Activated T-helper 2 cell treated with anti-CD3 and anti-CD28 coated beads, Interferon-gamma antibody, Interleukin-2, Interleukin-4, amounts not matched to agents 10 μg/mL and 5 μg/mL and 100 μg/mL, durations not matched to agents 14 hours and 24 hours and 36 hours (primary cell): ENCODE results near the gene NRXN3. TPM values are rescaled to one million over a fixed set of nuclear protein-coding genes. Genes with fewer than 3 reads are reported as not detected.

Experiments used
- DNase-seq: peaks from one replicate; pipeline ENCODE4 v3.0.0; 2021; ENCODE audit warnings: low spot score
- H3K27ac Mint-ChIP-seq: one replicate; pipeline ENCODE4 v1.8.0; 2021; ENCODE audit warnings: mixed read lengths
- H3K27me3 Mint-ChIP-seq: one replicate; pipeline ENCODE4 v1.8.0; 2021; ENCODE audit warnings: low read depth, mixed read lengths
- H3K36me3 Mint-ChIP-seq: one replicate; pipeline ENCODE4 v1.8.0; 2021; ENCODE audit warnings: low read depth, mixed read lengths
- H3K4me1 Mint-ChIP-seq: one replicate; pipeline ENCODE4 v1.8.0; 2021; ENCODE audit warnings: low read depth, mixed read lengths
- H3K4me3 Mint-ChIP-seq: one replicate; pipeline ENCODE4 v1.8.0; 2021; ENCODE audit warnings: low read depth, mild to moderate bottlenecking, moderate library complexity, mixed read lengths
- H3K9me3 Mint-ChIP-seq: one replicate; pipeline ENCODE4 v1.8.0; 2021; ENCODE audit warnings: mixed read lengths
- intact Hi-C: fragments of 100-400 bp; cut with micrococcal nuclease; formaldehyde crosslinking; loops from one replicate; pipeline ENCODE4 v1.15.1; 2023
- total RNA-seq: library from RNA; stranded (reverse); gene quantifications from 2 replicates; pipeline ENCODE4 v1.2.3, GENCODE V29; 2022

NRXN3 gene
- total RNA-seq, 1 donor from 2014 or later = not detected

DNA sequence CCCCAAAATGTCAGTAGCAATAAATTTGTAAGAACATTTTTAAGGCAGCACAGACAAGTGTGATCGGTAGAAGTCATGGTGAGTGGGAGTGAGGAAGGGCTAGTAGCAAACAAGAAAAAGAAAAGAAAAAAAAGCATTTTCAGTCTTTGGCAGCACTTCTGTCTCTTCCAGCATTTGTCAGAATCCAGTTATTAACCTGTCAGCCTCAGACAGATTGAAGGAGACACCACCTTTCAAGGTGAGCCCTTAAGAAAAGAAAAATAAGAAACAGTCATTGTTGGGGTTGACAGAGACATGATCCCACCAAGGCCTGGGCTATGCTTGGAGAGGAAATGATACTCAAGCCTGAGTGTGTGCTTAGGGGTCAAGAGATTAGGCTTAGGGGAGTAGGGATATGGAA is 947.4 kb downstream of the NRXN3 start:
- Mint-ChIP-seq H3K9me3 (peaks cover 5% of the 10 kb centered on the region), H3K4me1 (no peaks in the 10 kb centered on the region)
- intact Hi-C loops = no loop called here

GRCh38 chr14:79118291-79118690 is 948.1 kb downstream of the NRXN3 start:
- intact Hi-C loops = no loop called here
- Mint-ChIP-seq H3K27me3 (no peaks in the 10 kb centered on the region), H3K4me1 (no peaks in the 10 kb centered on the region), H3K4me3 (no peak overlapping the region), H3K9me3 (peaks cover 5% of the 10 kb centered on the region), H3K27ac (no peak overlapping the region), H3K36me3 (no peaks in the 10 kb centered on the region)
- DNase-seq = no peak

More for the DNA sequence above, 947.4 kb downstream of the NRXN3 start:
- DNase-seq = no peak
- Mint-ChIP-seq H3K27me3 (no peaks in the 10 kb centered on the region), H3K27ac (no peak overlapping the region), H3K4me3 (no peak overlapping the region), H3K36me3 (no peaks in the 10 kb centered on the region)

DNA sequence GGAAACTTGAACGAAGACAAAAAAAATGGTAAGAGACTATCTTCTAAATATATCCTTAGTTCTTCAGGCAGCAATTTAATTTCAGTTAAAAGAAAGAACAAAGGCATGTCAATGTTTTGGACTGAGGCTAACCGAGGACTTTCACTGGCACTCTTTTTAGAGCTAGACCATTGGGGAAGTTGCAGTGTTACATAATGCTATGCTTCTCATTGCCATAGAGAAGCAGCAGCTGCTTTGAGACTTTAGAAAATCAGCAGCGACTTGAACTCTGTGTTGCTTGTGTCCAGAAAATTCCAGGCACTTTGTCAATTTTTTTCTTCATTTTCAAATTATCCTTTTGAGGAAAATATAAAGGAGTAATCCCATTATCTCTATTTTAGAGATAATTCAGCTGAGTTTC is 964.2 kb downstream of the NRXN3 start:
- intact Hi-C loops = loop anchor here (10.0 kb wide), 1 partner anchor 150 kb away; no protein-coding TSS in a partner anchor
- DNase-seq = no peak
- Mint-ChIP-seq H3K27ac (no peak overlapping the region), H3K4me3 (no peak overlapping the region), H3K9me3 (no peaks in the 10 kb centered on the region), H3K36me3 (no peaks in the 10 kb centered on the region), H3K27me3 (no peaks in the 10 kb centered on the region), H3K4me1 (no peaks in the 10 kb centered on the region)

- intact Hi-C loops = loop anchor here (10.0 kb wide), 1 partner anchor 148 kb away; no protein-coding TSS in a partner anchor
- H3K27me3 Mint-ChIP-seq = no peaks in the 10 kb centered on the region
- H3K9me3 Mint-ChIP-seq = no peaks in the 10 kb centered on the region
- H3K27ac Mint-ChIP-seq = no peak overlapping the region
- no peak overlapping the region for H3K4me3 Mint-ChIP-seq
- DNase-seq = no peak
- H3K4me1 Mint-ChIP-seq = no peaks in the 10 kb centered on the region
- no peaks in the 10 kb centered on the region for H3K36me3 Mint-ChIP-seq
These were observed 966.2 kb downstream of the NRXN3 start for GRCh38 chr14:79136071-79137044.

DNA sequence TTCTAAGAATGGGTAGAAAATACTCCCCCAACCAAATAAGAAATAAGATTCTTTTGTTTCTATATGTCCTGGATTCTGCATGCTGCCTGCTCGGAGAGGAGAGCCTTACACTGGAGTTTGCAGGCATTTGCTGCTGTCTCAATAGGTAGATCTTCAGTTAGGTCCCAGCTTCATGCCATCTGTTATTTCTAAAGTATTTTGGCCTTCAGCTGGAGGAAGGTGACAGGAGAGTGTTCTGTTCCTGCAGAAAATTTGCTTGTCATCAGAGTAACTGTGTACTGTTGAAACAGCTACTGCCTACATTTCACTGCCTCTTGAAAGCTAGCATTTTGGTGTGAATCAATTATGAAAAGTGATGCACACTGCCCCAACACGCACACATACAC is 966.9 kb downstream of the NRXN3 start:
- no peaks in the 10 kb centered on the region for H3K27me3 Mint-ChIP-seq
- H3K36me3 Mint-ChIP-seq = no peaks in the 10 kb centered on the region
- no peak for DNase-seq
- intact Hi-C loops = loop anchor here (10.0 kb wide), 1 partner anchor 148 kb away; no protein-coding TSS in a partner anchor
- no peak overlapping the region for H3K27ac Mint-ChIP-seq
- H3K9me3 Mint-ChIP-seq = no peaks in the 10 kb centered on the region
- H3K4me1 Mint-ChIP-seq = no peaks in the 10 kb centered on the region
- H3K4me3 Mint-ChIP-seq = no peak overlapping the region

GRCh38 chr14:79137836-79138235 is 967.7 kb downstream of the NRXN3 start:
- no peaks in the 10 kb centered on the region for H3K36me3 Mint-ChIP-seq

DNA sequence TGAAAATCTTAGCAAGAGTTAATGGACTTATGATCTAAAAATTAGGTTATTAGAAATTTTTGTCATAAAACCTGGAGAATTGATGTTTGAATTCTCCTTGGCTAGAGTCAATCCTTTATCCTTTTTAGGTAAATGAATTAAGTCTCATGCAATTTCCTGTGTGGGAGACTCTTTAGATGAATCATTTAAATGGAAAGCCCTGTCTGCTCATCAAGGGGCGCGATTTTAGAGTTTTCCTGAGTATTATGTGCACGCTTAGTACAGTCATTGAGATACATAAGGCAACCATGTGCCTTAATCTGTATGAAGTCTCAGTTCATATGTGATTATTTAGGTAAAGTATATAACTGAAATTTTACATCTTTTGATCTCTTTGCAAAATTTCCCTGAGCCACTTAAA is 974.7 kb downstream of the NRXN3 start:
- Mint-ChIP-seq H3K27me3 (no peaks in the 10 kb centered on the region), H3K27ac (no peak overlapping the region), H3K9me3 (no peaks in the 10 kb centered on the region), H3K36me3 (no peaks in the 10 kb centered on the region), H3K4me3 (no peak overlapping the region), H3K4me1 (no peaks in the 10 kb centered on the region)
- intact Hi-C loops = no loop called here
- no peak for DNase-seq

More at GRCh38 chr14:79137836-79138235, 967.7 kb downstream of the NRXN3 start:
- intact Hi-C loops = loop anchor here (10.0 kb wide), 1 partner anchor 147 kb away; no protein-coding TSS in a partner anchor
- H3K27me3 Mint-ChIP-seq = no peaks in the 10 kb centered on the region
- DNase-seq = no peak
- H3K4me1 Mint-ChIP-seq = no peaks in the 10 kb centered on the region
- no peaks in the 10 kb centered on the region for H3K9me3 Mint-ChIP-seq
- H3K27ac Mint-ChIP-seq = no peak overlapping the region
- no peak overlapping the region for H3K4me3 Mint-ChIP-seq

- Mint-ChIP-seq H3K9me3 (no peaks in the 10 kb centered on the region), H3K4me1 (no peaks in the 10 kb centered on the region), H3K36me3 (no peaks in the 10 kb centered on the region)
These were observed 980.1 kb downstream of the NRXN3 start for GRCh38 chr14:79150226-79150625.

DNA sequence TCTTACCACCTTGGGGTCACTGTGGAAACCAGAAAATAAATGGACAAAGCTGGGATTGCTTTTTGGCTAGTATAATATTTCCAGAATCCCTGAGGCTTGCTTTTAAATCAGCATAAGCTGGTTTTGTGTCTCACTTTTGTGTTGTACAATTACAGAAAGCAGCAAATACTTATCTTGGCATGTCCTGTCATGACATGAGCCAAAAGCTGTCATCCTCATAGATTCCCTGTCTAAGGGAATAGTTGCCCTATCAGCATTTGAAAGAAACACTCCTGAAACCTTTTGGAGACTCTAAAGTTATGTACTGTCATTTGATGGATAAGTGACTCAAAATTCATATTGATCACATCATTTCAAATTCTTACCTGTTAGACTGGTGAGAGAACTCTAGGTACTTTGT is 987.2 kb downstream of the NRXN3 start:
- Mint-ChIP-seq H3K4me1 (no peaks in the 10 kb centered on the region), H3K27me3 (no peaks in the 10 kb centered on the region), H3K36me3 (no peaks in the 10 kb centered on the region), H3K9me3 (no peaks in the 10 kb centered on the region), H3K27ac (no peak overlapping the region), H3K4me3 (no peak overlapping the region)
- intact Hi-C loops = no loop called here
- DNase-seq = no peak

More at GRCh38 chr14:79150226-79150625, 980.1 kb downstream of the NRXN3 start:
- no peaks in the 10 kb centered on the region for H3K27me3 Mint-ChIP-seq
- no peak for DNase-seq
- intact Hi-C loops = no loop called here
- no peak overlapping the region for H3K4me3 Mint-ChIP-seq
- no peak overlapping the region for H3K27ac Mint-ChIP-seq

GRCh38 chr14:79161571-79161970 is 991.4 kb downstream of the NRXN3 start:
- no peak overlapping the region for H3K4me3 Mint-ChIP-seq
- H3K4me1 Mint-ChIP-seq = no peaks in the 10 kb centered on the region
- intact Hi-C loops = no loop called here
- no peak overlapping the region for H3K27ac Mint-ChIP-seq
- no peaks in the 10 kb centered on the region for H3K27me3 Mint-ChIP-seq
- peaks cover 9% of the 10 kb centered on the region for H3K9me3 Mint-ChIP-seq
- no peaks in the 10 kb centered on the region for H3K36me3 Mint-ChIP-seq
- no peak for DNase-seq

GRCh38 chr14:79162833-79163232 is 992.7 kb downstream of the NRXN3 start:
- no peak overlapping the region for H3K27ac Mint-ChIP-seq
- H3K36me3 Mint-ChIP-seq = no peaks in the 10 kb centered on the region
- intact Hi-C loops = no loop called here
- H3K9me3 Mint-ChIP-seq = peaks cover 9% of the 10 kb centered on the region
- H3K27me3 Mint-ChIP-seq = no peaks in the 10 kb centered on the region
- DNase-seq = no peak
- no peak overlapping the region for H3K4me3 Mint-ChIP-seq
- no peaks in the 10 kb centered on the region for H3K4me1 Mint-ChIP-seq

DNA sequence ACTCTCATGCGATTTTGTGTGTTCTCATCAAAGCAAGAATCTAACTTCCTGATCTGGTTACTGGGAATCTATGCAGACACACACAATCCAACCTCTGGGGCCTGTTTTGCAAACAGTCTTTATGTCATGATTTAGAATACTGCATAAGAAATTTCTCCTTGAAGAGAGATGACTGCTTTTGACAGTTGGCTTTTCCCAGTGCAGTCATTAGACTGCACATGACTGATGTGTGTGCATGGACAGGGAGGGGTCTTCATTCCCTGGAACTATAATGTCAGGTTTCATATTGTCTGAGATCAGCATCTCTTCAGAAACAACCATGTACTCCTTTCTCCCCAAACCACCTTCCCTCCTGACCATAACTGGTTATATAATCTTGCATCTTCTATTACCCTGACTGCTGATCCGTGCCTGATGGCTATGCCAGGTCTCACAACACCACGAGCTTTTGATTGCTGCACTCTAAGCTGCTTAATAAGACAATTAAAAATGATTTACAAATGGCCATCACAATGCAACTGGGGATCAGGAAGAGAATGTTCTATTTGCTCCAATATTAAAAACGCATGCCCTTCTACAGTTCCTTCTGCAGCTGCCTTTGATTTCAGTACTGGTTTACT is 995.4 kb downstream of the NRXN3 start:
- intact Hi-C loops = no loop called here
- Mint-ChIP-seq H3K36me3 (no peaks in the 10 kb centered on the region), H3K27ac (no peak overlapping the region), H3K9me3 (peaks cover 9% of the 10 kb centered on the region), H3K4me1 (no peaks in the 10 kb centered on the region), H3K27me3 (no peaks in the 10 kb centered on the region), H3K4me3 (no peak overlapping the region)
- DNase-seq = no peak

- H3K36me3 Mint-ChIP-seq = no peaks in the 10 kb centered on the region
- H3K4me1 Mint-ChIP-seq = no peaks in the 10 kb centered on the region
- intact Hi-C loops = no loop called here
- H3K9me3 Mint-ChIP-seq = peaks cover 9% of the 10 kb centered on the region
- no peak for DNase-seq
- no peak overlapping the region for H3K4me3 Mint-ChIP-seq
- H3K27me3 Mint-ChIP-seq = no peaks in the 10 kb centered on the region
- no peak overlapping the region for H3K27ac Mint-ChIP-seq
These were observed 996.0 kb downstream of the NRXN3 start for GRCh38 chr14:79166171-79166570.
